ENCODE measurements around the gene BIRC7. TPM values are rescaled to one million over a fixed set of nuclear protein-coding genes. Genes with fewer than 3 reads are reported as not detected.

BIRC7 gene
- total RNA-seq, 2 donors from 2014 or later = not detected

DNA sequence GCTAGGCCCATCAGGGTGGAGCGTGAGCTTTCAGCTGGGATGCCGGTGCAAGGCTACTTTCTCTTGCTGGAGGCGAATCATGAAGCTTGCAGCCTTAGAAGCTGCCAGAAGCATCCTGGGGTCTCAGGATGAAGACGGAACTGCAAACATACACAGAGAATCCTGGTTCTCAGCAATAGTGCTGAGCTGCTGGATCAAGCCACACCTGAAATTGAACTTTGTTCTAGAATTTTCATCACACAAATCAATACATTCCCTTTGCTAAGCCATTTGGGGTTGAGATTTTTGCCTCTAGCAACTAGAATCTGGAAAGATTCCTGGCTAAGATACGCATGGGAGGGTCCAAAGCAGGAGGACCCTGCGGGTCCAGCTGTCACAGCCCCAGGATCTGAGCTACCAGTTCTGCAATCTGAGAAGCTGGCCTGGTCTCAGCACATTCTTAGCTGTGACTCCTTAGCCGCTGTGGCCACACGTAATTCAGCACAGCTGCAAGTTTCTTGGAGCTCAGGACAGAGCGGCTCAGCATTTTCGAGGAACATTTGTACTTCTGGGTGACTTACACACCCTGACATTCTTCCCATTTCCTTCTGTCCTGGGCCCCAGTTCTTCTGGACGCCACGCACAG lies 30.3 kb downstream of the BIRC7 start:
- intact Hi-C loops (cut with DNase I) = no loop called here
- Histone ChIP-seq H3K4me3 (no peak overlapping the region), H3K36me3 (replicated peaks in 1 of 2; ENCODE audit: insufficient read depth in 1 of 2, low read depth in 2 of 2) (no peaks in the 10 kb centered on the region), H3K27ac (no peak overlapping the region), H3K27me3 (no peaks in the 10 kb centered on the region), H3K4me1 (no peaks in the 10 kb centered on the region), H3K9me3 (no peaks in the 10 kb centered on the region)
- 48 to 63% methylated on average over 8 to 12 of the region's 12 CpGs for WGBS, 2 donors
- TF ChIP-seq, protein P1, sequence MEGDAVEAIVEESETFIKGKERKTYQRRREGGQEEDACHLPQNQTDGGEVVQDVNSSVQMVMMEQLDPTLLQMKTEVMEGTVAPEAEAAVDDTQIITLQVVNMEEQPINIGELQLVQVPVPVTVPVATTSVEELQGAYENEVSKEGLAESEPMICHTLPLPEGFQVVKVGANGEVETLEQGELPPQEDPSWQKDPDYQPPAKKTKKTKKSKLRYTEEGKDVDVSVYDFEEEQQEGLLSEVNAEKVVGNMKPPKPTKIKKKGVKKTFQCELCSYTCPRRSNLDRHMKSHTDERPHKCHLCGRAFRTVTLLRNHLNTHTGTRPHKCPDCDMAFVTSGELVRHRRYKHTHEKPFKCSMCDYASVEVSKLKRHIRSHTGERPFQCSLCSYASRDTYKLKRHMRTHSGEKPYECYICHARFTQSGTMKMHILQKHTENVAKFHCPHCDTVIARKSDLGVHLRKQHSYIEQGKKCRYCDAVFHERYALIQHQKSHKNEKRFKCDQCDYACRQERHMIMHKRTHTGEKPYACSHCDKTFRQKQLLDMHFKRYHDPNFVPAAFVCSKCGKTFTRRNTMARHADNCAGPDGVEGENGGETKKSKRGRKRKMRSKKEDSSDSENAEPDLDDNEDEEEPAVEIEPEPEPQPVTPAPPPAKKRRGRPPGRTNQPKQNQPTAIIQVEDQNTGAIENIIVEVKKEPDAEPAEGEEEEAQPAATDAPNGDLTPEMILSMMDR (IDR thresholded peaks at IDR 0.05) = no peak
- TF ChIP-seq POLR2A (IDR thresholded peaks at IDR 0.05) = no peak
- ATAC-seq (no peak), DNase-seq (no peak)

DNA sequence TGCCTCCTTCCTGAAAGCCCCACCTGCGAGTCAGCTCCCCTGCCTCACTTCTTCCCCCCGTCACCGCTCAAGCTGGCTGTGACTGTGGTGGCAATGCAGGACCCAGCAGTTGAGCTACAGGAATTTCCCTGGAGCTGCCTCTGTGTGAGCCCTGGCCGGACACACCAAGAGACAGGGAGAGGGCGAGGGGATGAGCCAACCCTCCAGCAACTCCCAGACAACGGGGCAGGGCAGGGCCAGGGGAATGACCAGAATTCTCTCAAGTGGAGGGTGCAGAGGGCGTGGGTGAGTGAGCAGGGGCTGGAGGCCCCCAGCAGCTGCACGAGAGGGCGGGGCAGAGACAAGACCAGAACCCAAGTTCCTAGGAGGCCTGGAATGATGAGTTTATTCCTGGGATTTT lies 32.0 kb downstream of the BIRC7 start:
- intact Hi-C loops (cut with DNase I) = no loop called here

DNA sequence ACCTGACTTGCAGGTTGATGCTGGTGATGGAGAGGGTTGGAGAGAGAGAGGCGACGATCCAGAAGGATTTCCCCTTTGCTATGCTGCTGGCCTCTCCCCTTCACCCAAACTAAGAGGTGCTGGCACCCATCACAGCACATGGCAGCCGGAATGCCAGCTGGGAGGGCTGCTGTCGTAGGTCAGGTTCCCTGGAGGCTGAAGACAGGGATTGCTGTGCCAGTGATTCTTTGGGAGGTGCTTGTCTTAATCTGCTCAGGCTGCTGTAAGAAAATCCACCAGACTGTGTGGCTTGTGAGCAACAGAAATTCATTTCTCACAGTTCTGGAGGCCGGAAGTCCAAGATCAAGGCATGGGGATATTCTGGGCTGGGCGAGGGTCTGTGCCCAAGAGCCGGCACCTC lies 32.6 kb downstream of the BIRC7 start:
- Histone ChIP-seq H3K9me3 (no peaks in the 10 kb centered on the region), H3K27ac (no peak overlapping the region), H3K27me3 (no peaks in the 10 kb centered on the region), H3K4me1 (peaks cover 8% of the 10 kb centered on the region), H3K4me3 (no peak overlapping the region), H3K36me3 (replicated peaks in 1 of 2; ENCODE audit: insufficient read depth in 1 of 2, low read depth in 2 of 2) (no peaks in the 10 kb centered on the region)
- ATAC-seq (no peak), DNase-seq (no peak)
- 50 to 56% methylated on average over 2 to 7 of the region's 7 CpGs for WGBS, 2 donors
- intact Hi-C loops (cut with DNase I) = no loop called here
- TF ChIP-seq, protein P1 (IDR thresholded peaks at IDR 0.05) = no peak

More for the DNA sequence above, 32.0 kb downstream of the BIRC7 start:
- Histone ChIP-seq H3K27me3 (no peaks in the 10 kb centered on the region), H3K36me3 (replicated peaks in 1 of 2; ENCODE audit: insufficient read depth in 1 of 2, low read depth in 2 of 2) (no peaks in the 10 kb centered on the region), H3K4me3 (no peak overlapping the region), H3K4me1 (peaks cover 7% of the 10 kb centered on the region), H3K27ac (no peak overlapping the region), H3K9me3 (no peaks in the 10 kb centered on the region)
- DNase-seq (no peak), ATAC-seq (no peak)
- WGBS, 2 donors = 51 to 57% methylated on average over 7 to 9 of the region's 9 CpGs
- TF ChIP-seq POLR2A (IDR thresholded peaks at IDR 0.05) = no peak
- TF ChIP-seq, protein P1 (IDR thresholded peaks at IDR 0.05) = no peak

DNA sequence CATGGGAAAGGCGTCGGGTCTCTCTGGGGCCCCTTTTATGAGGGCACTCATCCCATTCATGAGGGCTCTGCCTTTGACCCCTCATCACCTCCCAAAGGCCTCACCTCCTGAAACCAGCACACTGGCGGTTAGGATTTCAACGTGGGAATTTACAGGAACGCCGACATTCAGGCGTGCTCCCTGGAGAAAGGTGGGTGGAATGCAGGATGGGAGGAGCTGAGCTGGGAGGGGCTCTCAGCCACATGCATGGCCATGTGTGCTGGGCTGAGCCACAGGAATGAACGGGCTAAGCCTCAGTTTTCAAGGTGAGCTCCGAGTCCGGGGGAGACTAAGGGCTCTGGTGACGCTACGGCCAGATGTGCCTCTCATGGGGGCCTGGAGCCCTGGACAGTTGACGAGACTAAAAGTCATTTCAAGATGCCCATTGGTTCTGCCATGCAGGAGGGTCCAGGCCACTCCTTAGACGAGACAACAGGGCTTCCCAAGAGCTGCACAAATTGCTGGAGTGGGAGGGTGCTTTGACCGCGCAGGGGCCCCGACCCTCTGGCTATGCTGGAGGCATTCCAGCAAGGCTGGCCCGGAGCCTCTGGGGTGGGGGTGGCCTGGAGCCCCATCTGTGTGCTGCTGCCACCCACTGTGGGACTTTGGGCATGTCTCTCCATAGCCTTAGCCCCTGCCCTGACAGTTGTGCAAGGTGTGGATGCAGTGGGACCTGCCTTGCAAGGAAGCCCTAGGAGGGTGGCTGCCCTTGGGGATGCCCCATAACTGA lies 33.1 kb downstream of the BIRC7 start:
- intact Hi-C loops (cut with DNase I) = no loop called here
- H3K9me3 ChIP-seq = no peaks in the 10 kb centered on the region
- DNase-seq (no peak), ATAC-seq (no peak)
- WGBS, 2 donors = 6 to 37% methylated on average over 8 to 18 of the region's 18 CpGs
- TF ChIP-seq, protein P1 (IDR thresholded peaks at IDR 0.05) = no peak
- no peak for TF ChIP-seq POLR2A (IDR thresholded peaks at IDR 0.05)
- H3K27ac ChIP-seq = no peak overlapping the region
- no peak overlapping the region for H3K4me3 ChIP-seq
- H3K27me3 ChIP-seq = no peaks in the 10 kb centered on the region
- H3K4me1 ChIP-seq = peaks cover 14% of the 10 kb centered on the region
- no peaks in the 10 kb centered on the region for H3K36me3 ChIP-seq (replicated peaks in 1 of 2; ENCODE audit: insufficient read depth in 1 of 2, low read depth in 2 of 2)
